ENCODE results near the gene TTLL7.

TTLL7 gene

DNA sequence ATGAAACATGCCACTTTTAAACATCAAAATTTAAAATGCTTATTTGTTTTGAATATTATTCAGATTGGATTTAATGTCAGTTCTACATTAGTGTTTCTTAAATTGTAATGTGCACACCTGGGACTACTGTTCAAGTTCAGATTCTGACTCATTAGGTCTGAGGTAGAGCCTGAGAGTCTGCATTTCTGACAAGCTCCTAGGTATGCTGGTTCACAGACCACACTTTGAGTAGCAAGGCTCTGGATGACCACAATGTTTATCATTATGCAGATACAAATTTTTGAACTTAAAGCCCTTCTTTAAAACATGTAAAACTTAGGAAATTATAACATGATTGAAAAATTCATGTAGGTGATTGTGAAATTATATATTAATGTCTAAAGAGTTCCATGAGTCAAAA is 40.2 kb downstream of the TTLL7 start:
- no peak overlapping the region for H3K27ac ChIP-seq (ENCODE audit: low read depth, low read length, poor library complexity, severe bottlenecking)
- H3F3A ChIP-seq (ENCODE audit: insufficient read depth, low read length): no peaks in the 10 kb centered on the region
- H2AFZ ChIP-seq (ENCODE audit: low read length): no peak overlapping the region
- no peak overlapping the region for H3K4me3 ChIP-seq (ENCODE audit: low read depth, low read length, poor library complexity, severe bottlenecking)
- no peak for TF ChIP-seq EZH2 (IDR thresholded peaks at IDR 0.05; ENCODE audit: borderline replicate concordance, low read length)
- no peak for TF ChIP-seq CTCF (IDR thresholded peaks at IDR 0.05; ENCODE audit: low read length)
- H3K9me3 ChIP-seq (ENCODE audit: low read length): no peaks in the 10 kb centered on the region
- no peaks in the 10 kb centered on the region for H3K79me2 ChIP-seq (ENCODE audit: insufficient read depth, low read length)
- no peaks in the 10 kb centered on the region for H3K9me2 ChIP-seq (ENCODE audit: low read depth, low read length)
- no peaks in the 10 kb centered on the region for H3K36me3 ChIP-seq (ENCODE audit: insufficient read depth, low read length)
- H4K20me1 ChIP-seq (ENCODE audit: insufficient read depth, low read length): no peaks in the 10 kb centered on the region
- no peaks in the 10 kb centered on the region for H3K4me1 ChIP-seq (ENCODE audit: insufficient read depth, low read length, severe bottlenecking)
- H3K9ac ChIP-seq (ENCODE audit: low read length): no peak overlapping the region
- H3K4me2 ChIP-seq (ENCODE audit: low read length): no peak overlapping the region
- no peaks in the 10 kb centered on the region for H3K27me3 ChIP-seq (ENCODE audit: insufficient read depth, low read length)

DNA sequence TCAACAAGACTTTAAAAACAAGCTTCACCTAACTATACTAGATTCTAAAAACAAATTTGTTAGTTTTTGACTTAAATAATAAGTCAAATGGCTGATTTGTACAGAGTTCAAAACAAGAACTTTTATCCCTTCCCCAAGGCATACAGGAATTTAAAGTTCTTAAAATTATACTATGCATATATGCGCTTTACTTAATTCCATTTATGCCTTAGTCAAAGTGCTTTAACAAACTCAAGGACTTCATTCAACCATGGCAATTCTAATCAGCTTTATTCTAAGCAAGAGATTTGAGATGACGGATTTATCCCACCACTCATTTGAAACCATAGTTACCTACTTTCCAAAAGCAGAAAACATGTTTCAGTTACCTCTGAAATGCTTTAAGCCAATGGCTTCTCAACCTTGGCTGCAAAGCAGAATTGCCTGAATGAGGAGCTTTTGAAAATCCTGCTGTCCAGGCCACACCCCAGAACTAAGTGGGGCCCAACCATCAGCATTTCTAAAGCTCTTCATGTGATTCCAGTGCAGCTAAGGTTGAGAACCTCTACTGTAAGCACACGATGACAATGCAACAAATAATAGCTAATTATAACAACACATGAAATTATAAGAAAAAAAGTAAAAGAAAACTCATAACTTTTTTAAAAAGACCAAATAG is 44.6 kb downstream of the TTLL7 start:
- H3K4me1 ChIP-seq (ENCODE audit: insufficient read depth, low read length, severe bottlenecking): no peaks in the 10 kb centered on the region
- no peak for TF ChIP-seq CTCF (IDR thresholded peaks at IDR 0.05; ENCODE audit: low read length)
- no peak for TF ChIP-seq EZH2 (IDR thresholded peaks at IDR 0.05; ENCODE audit: borderline replicate concordance, low read length)
- H3K4me2 ChIP-seq (ENCODE audit: low read length): no peak overlapping the region
- no peaks in the 10 kb centered on the region for H3K36me3 ChIP-seq (ENCODE audit: insufficient read depth, low read length)
- no peaks in the 10 kb centered on the region for H3K9me2 ChIP-seq (ENCODE audit: low read depth, low read length)
- H4K20me1 ChIP-seq (ENCODE audit: insufficient read depth, low read length): no peaks in the 10 kb centered on the region
- no peaks in the 10 kb centered on the region for H3K9me3 ChIP-seq (ENCODE audit: low read length)
- no peak overlapping the region for H2AFZ ChIP-seq (ENCODE audit: low read length)
- no peaks in the 10 kb centered on the region for H3K27me3 ChIP-seq (ENCODE audit: insufficient read depth, low read length)
- H3K27ac ChIP-seq (ENCODE audit: low read depth, low read length, poor library complexity, severe bottlenecking): no peak overlapping the region
- H3K79me2 ChIP-seq (ENCODE audit: insufficient read depth, low read length): no peaks in the 10 kb centered on the region
- H3K9ac ChIP-seq (ENCODE audit: low read length): no peak overlapping the region
- H3F3A ChIP-seq (ENCODE audit: insufficient read depth, low read length): no peaks in the 10 kb centered on the region
- no peak overlapping the region for H3K4me3 ChIP-seq (ENCODE audit: low read depth, low read length, poor library complexity, severe bottlenecking)

DNA sequence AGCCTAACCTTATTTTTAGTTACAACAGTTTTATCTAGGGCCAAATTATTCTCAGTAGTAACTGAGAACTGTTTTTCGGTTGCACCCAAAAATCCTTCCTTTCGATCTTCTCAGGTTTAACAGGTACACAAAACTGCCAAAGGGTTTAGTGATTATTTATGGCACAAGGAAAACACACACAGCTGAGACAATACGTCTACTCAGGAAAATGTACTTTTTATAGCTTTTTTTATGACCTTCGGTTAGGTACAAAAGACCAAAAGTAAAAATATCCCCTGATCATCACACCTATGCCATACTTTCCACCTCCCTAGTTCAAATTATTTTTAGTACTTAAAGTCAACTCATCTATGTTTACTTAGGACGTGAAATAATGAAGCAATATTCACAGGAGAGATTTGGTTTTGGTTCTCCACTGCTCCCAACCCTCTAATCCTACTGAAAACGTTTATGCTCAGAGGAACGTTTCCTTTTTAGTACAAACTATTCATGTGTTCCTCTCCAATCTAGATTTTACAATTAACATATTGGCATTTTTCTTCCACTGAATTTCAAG is 48.7 kb downstream of the TTLL7 start:
- no peaks in the 10 kb centered on the region for H3K27me3 ChIP-seq (ENCODE audit: insufficient read depth, low read length)
- TF ChIP-seq CTCF (IDR thresholded peaks at IDR 0.05; ENCODE audit: low read length) (no peak), EZH2 (IDR thresholded peaks at IDR 0.05; ENCODE audit: borderline replicate concordance, low read length) (no peak)
- no peaks in the 10 kb centered on the region for H3F3A ChIP-seq (ENCODE audit: insufficient read depth, low read length)
- no peak overlapping the region for H3K27ac ChIP-seq (ENCODE audit: low read depth, low read length, poor library complexity, severe bottlenecking)
- H3K36me3 ChIP-seq (ENCODE audit: insufficient read depth, low read length): no peaks in the 10 kb centered on the region
- H3K79me2 ChIP-seq (ENCODE audit: insufficient read depth, low read length): no peaks in the 10 kb centered on the region
- H4K20me1 ChIP-seq (ENCODE audit: insufficient read depth, low read length): no peaks in the 10 kb centered on the region
- H3K4me1 ChIP-seq (ENCODE audit: insufficient read depth, low read length, severe bottlenecking): no peaks in the 10 kb centered on the region
- H3K9me3 ChIP-seq (ENCODE audit: low read length): no peaks in the 10 kb centered on the region
- H3K9ac ChIP-seq (ENCODE audit: low read length): no peak overlapping the region
- H3K4me2 ChIP-seq (ENCODE audit: low read length): no peak overlapping the region
- H3K9me2 ChIP-seq (ENCODE audit: low read depth, low read length): no peaks in the 10 kb centered on the region
- no peak overlapping the region for H3K4me3 ChIP-seq (ENCODE audit: low read depth, low read length, poor library complexity, severe bottlenecking)
- H2AFZ ChIP-seq (ENCODE audit: low read length): no peak overlapping the region
